GM19238 (cell line): Measurements from ENCODE around the gene EVA1A.

Source experiments
- DNase-seq: peaks from one replicate; pipeline ENCODE4 v3.0.0; 2011; ENCODE audit warnings: low spot score; ENCODE audit not compliant: insufficient read length

Gene EVA1A

GRCh38 chr2:75454241-75454620, 106.5 kb downstream of the EVA1A start:
- no peak for DNase-seq

- no peak for DNase-seq
Observed at GRCh38 chr2:75453384-75454240, 107.1 kb downstream of the EVA1A start.

GRCh38 chr2:75450068-75450467, 110.7 kb downstream of the EVA1A start:
- no peak for DNase-seq

DNA sequence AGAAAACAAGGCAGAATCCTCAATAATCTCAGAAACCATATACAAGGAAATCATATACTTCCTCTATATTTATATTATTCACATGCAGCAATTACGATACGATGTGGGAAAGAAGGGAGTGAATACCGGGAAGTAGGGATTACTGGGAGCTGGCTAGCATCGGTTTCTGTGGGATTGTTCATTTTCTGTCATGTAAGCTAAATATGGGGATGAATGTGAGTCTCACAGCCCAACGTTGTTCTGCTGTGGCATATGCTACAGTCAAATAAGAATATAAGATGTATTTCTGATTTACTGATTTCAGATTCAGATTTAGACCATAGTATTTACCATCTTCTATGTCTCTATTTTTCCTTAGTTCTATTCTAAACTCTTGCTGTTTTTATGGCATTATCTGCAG, 113.6 kb downstream of the EVA1A start:
- no peak for DNase-seq
